Tibial artery (tissue), 4 donors: ENCODE results near the gene SLC26A5.

Experiments
- DNase-seq, 2 donors: peaks; one replicate each; pipeline ENCODE4 v3.0.0-alpha.2; 2019
- H3K27ac ChIP-seq, 2 donors: fragments of 200-600 bp; sonication (generic) in 1 of 2; 1 replicate in 1 of 2; 2 replicates in 1 of 2; pipeline ENCODE4 v1.5.1; 2018 to 2019; ENCODE audit warnings: mild to moderate bottlenecking in 1 of 2
- H3K27me3 ChIP-seq, 2 donors: fragments of 200-600 bp; sonication (generic) in 1 of 2; one replicate each; pipeline versions ENCODE4 v1.5.1 to v1.6.0; 2016 to 2019
- H3K36me3 ChIP-seq, 3 donors: fragments of 200-600 bp; sonication (generic) in 2 of 3; one replicate each; pipeline ENCODE4 v1.5.1; 2016 to 2019; ENCODE audit warnings: mild to moderate bottlenecking in 2 of 3
- H3K4me1 ChIP-seq, 4 donors: fragments of 200-600 bp; sonication (generic) in 2 of 4; 1 replicate in 3 of 4; 2 replicates in 1 of 4; pipeline ENCODE4 v1.5.1; 2016 to 2019
- H3K4me3 ChIP-seq, 2 donors: fragments of 200-600 bp; sonication (generic) in 1 of 2; 1 replicate in 1 of 2; 2 replicates in 1 of 2; pipeline ENCODE4 v1.5.1; 2018 to 2019; ENCODE audit warnings: mild to moderate bottlenecking in 2 of 2
- H3K9me3 ChIP-seq, 3 donors: fragments of 200-600 bp; sonication (generic) in 1 of 3; one replicate each; pipeline ENCODE4 v1.5.1; 2016 to 2019
- CTCF ChIP-seq, 2 experiments: fragments of 200-600 bp in 1 of 2; fragments of 450-650 bp in 1 of 2; IDR thresholded peaks; one replicate each; pipeline ENCODE4 v1.5.1; 2017 to 2019; ENCODE audit warnings: antibody characterized with exemption in 2 of 2, mild to moderate bottlenecking in 1 of 2, moderate library complexity in 1 of 2
- intact Hi-C: fragments of 100-400 bp; cut with DNase I; formaldehyde crosslinking; loops from one replicate; pipeline ENCODE4 v1.15.0; 2023; ENCODE audit warnings: low total_unique reads

The SLC26A5 gene

GRCh38 chr7:103437623-103438022 is 8.4 kb downstream of the SLC26A5 start:
- Histone ChIP-seq H3K27ac (no peak overlapping the region), H3K36me3 (no peaks in the 10 kb centered on the region), H3K27me3 (no peaks in the 10 kb centered on the region), H3K4me3 (no peak overlapping the region), H3K9me3 (no peaks in the 10 kb centered on the region), H3K4me1 (no peaks in the 10 kb centered on the region)
- no peak for DNase-seq
- intact Hi-C loops, result no loop called here
- TF ChIP-seq CTCF (IDR thresholded peaks at IDR 0.05), result no peak

GRCh38 chr7:103432712-103433111 is 13.3 kb downstream of the SLC26A5 start:
- Histone ChIP-seq H3K27ac (no peak overlapping the region), H3K4me3 (no peak overlapping the region), H3K9me3 (no peaks in the 10 kb centered on the region), H3K4me1 (no peaks in the 10 kb centered on the region), H3K27me3 (no peaks in the 10 kb centered on the region), H3K36me3 (no peaks in the 10 kb centered on the region)
- no peak for DNase-seq
- TF ChIP-seq CTCF (IDR thresholded peaks at IDR 0.05), result no peak
- intact Hi-C loops, result no loop called here

- no peaks in the 10 kb centered on the region for H3K9me3 ChIP-seq
- intact Hi-C loops, result no loop called here
- no peak for TF ChIP-seq CTCF (IDR thresholded peaks at IDR 0.05)
Measured at GRCh38 chr7:103425177-103425576, 20.8 kb downstream of the SLC26A5 start.

GRCh38 chr7:103423467-103424179 is 22.4 kb downstream of the SLC26A5 start:
- Histone ChIP-seq H3K9me3 (no peaks in the 10 kb centered on the region), H3K27me3 (peaks cover 0 to 3% of the 10 kb centered on the region in 2 donors), H3K4me1 (no peaks in the 10 kb centered on the region), H3K27ac (no peak overlapping the region), H3K4me3 (no peak overlapping the region), H3K36me3 (no peaks in the 10 kb centered on the region)
- no peak for DNase-seq
- intact Hi-C loops, result no loop called here
- TF ChIP-seq CTCF (IDR thresholded peaks at IDR 0.05), result no peak

More at GRCh38 chr7:103425177-103425576, 20.8 kb downstream of the SLC26A5 start:
- Histone ChIP-seq H3K27me3 (no peaks in the 10 kb centered on the region), H3K4me3 (no peak overlapping the region), H3K4me1 (no peaks in the 10 kb centered on the region), H3K36me3 (no peaks in the 10 kb centered on the region), H3K27ac (no peak overlapping the region)
- no peak for DNase-seq

- peaks cover 0 to 4% of the 10 kb centered on the region in 2 donors for H3K27me3 ChIP-seq
- no peaks in the 10 kb centered on the region for H3K4me1 ChIP-seq
- H3K4me3 ChIP-seq, result no peak overlapping the region
- intact Hi-C loops, result no loop called here
- H3K27ac ChIP-seq, result no peak overlapping the region
- no peak for DNase-seq
- no peaks in the 10 kb centered on the region for H3K9me3 ChIP-seq
- H3K36me3 ChIP-seq, result no peaks in the 10 kb centered on the region
- no peak for TF ChIP-seq CTCF (IDR thresholded peaks at IDR 0.05)
Measured at GRCh38 chr7:103420857-103421384, 25.1 kb downstream of the SLC26A5 start.
